Neural cell (in vitro differentiated cells): Measurements from ENCODE around the gene SCN8A. TPM values are rescaled to one million over a fixed set of nuclear protein-coding genes. Genes with fewer than 3 reads are reported as not detected.

Source experiments
- H2AFZ ChIP-seq: fragments of 200-600, 300-800 bp; sonication (generic), shearing (Covaris generic); 2 replicates; pipeline ENCODE4 v1.6.0; 2014; ENCODE audit warnings: low read depth, mild to moderate bottlenecking, antibody characterized with exemption, low read length, moderate library complexity
- H3F3A ChIP-seq: fragments of 200-600 bp; shearing (Covaris generic); 2 replicates; pipeline ENCODE4 v1.6.1; 2016; ENCODE audit warnings: mild to moderate bottlenecking, moderate library complexity, mixed read lengths, antibody characterized with exemption, low read length; ENCODE audit not compliant: insufficient read depth, poor library complexity, severe bottlenecking
- H3K27ac ChIP-seq: fragments of 200-600, 300-800 bp; sonication (generic), shearing (Covaris generic); 2 replicates; pipeline ENCODE4 v1.5.1; 2014; ENCODE audit warnings: mild to moderate bottlenecking, low read length, moderate library complexity
- H3K27me3 ChIP-seq: fragments of 300-800, 200-600 bp; sonication (generic), shearing (Covaris generic); 2 replicates; pipeline ENCODE4 v1.6.0; 2014; ENCODE audit warnings: mild to moderate bottlenecking, low read depth, low read length, moderate library complexity; ENCODE audit not compliant: insufficient read depth
- H3K36me3 ChIP-seq: fragments of 300-800, 200-600 bp; sonication (generic), shearing (Covaris generic); 2 replicates; pipeline ENCODE4 v1.5.1; 2014; ENCODE audit warnings: mild to moderate bottlenecking, antibody characterized with exemption, low read length, moderate library complexity; ENCODE audit not compliant: insufficient read depth
- H3K4me2 ChIP-seq: fragments of 300-800, 200-600 bp; sonication (generic), shearing (Covaris generic); 2 replicates; pipeline ENCODE4 v1.6.0; 2014; ENCODE audit warnings: mild to moderate bottlenecking, low read length
- H3K4me3 ChIP-seq: fragments of 300-800, 200-600 bp; sonication (generic), shearing (Covaris generic); 2 replicates; pipeline ENCODE4 v1.5.1; 2014; ENCODE audit warnings: mild to moderate bottlenecking, low read length, moderate library complexity
- H3K79me2 ChIP-seq: fragments of 200-600 bp; shearing (Covaris generic); replicated peaks from 2 replicates; pipeline ENCODE4 v1.6.0; 2014; ENCODE audit warnings: mild to moderate bottlenecking, low read length, moderate library complexity; ENCODE audit not compliant: insufficient read depth
- H3K9ac ChIP-seq: fragments of 300-800, 200-600 bp; sonication (generic), shearing (Covaris generic); 2 replicates; pipeline ENCODE4 v1.6.1; 2016; ENCODE audit warnings: mild to moderate bottlenecking, low read length, mixed read lengths
- H3K9me2 ChIP-seq: fragments of 200-600 bp; shearing (Covaris generic); 2 replicates; pipeline ENCODE4 v1.6.1; 2016; ENCODE audit warnings: mild to moderate bottlenecking, low read length, mixed read lengths; ENCODE audit not compliant: insufficient read depth
- H3K9me3 ChIP-seq: fragments of 200-600, 300-800 bp; sonication (generic), shearing (Covaris generic); 2 replicates; pipeline ENCODE4 v1.6.1; 2016; ENCODE audit warnings: mild to moderate bottlenecking, mixed run types, low read length, moderate library complexity, mixed read lengths
- H4K20me1 ChIP-seq: fragments of 200-600 bp; shearing (Covaris generic); 2 replicates; pipeline ENCODE4 v1.6.1; 2016; ENCODE audit warnings: mild to moderate bottlenecking, mixed run types; ENCODE audit not compliant: insufficient read depth
- CTCF ChIP-seq: fragments of 450-650 bp; IDR thresholded peaks from 2 replicates; pipeline ENCODE4 v1.5.1; 2014; ENCODE audit warnings: antibody characterized with exemption, mild to moderate bottlenecking, moderate library complexity; ENCODE audit not compliant: poor library complexity, severe bottlenecking
- EP300 ChIP-seq: fragments of 450-650 bp; conservative IDR thresholded peaks from 2 replicates; pipeline ENCODE4 v1.6.1; 2014; ENCODE audit warnings: antibody characterized with exemption, mild to moderate bottlenecking, moderate library complexity; ENCODE audit not compliant: poor library complexity, severe bottlenecking
- EZH2 ChIP-seq: fragments of 200-600, 300-800 bp; shearing (Covaris generic), sonication (generic); IDR thresholded peaks from 2 replicates; pipeline ENCODE4 v1.6.1; 2014; ENCODE audit warnings: antibody characterized with exemption, low read length, borderline replicate concordance, mild to moderate bottlenecking; ENCODE audit not compliant: insufficient read depth, poor library complexity, severe bottlenecking
- MXI1 ChIP-seq: fragments of 450-650 bp; conservative IDR thresholded peaks from 2 replicates; pipeline ENCODE4 v1.6.1; 2014; ENCODE audit warnings: antibody characterized with exemption, mild to moderate bottlenecking; ENCODE audit not compliant: poor library complexity, severe bottlenecking
- POLR2AphosphoS5 ChIP-seq: IDR thresholded peaks from 2 replicates; pipeline ENCODE4 v1.6.1; 2012
- RAD21 ChIP-seq: fragments of 450-650 bp; conservative IDR thresholded peaks from 2 replicates; pipeline ENCODE4 v1.6.1; 2014; ENCODE audit warnings: antibody characterized with exemption, mild to moderate bottlenecking, moderate library complexity
- REST ChIP-seq: IDR thresholded peaks from 2 replicates; pipeline ENCODE4 v1.6.1; 2012; ENCODE audit warnings: borderline replicate concordance
- SMC3 ChIP-seq: fragments of 450-650 bp; conservative IDR thresholded peaks from 2 replicates; pipeline ENCODE4 v1.6.1; 2014; ENCODE audit warnings: antibody characterized with exemption, mild to moderate bottlenecking, moderate library complexity; ENCODE audit not compliant: poor library complexity
- TAF1 ChIP-seq: IDR thresholded peaks from 2 replicates; pipeline ENCODE4 v1.6.1; 2012; ENCODE audit warnings: low read depth
- polyA plus RNA-seq: library from polyadenylated mRNA; depleted of rRNA; stranded (reverse); fragments of >200 nt; gene quantifications from 2 replicates; pipeline ENCODE4 v1.2.3, GENCODE V29; 2014

SCN8A gene
- polyA plus RNA-seq, 1 donor from 2014 or later, result 14.2 TPM

GRCh38 chr12:51669996-51670395 is 79.0 kb downstream of the SCN8A start:
- no peak overlapping the region for H3K4me3 ChIP-seq
- TF ChIP-seq REST (no peak), SMC3 (no peak), TAF1 (no peak)
- no peaks in the 10 kb centered on the region for H3K27me3 ChIP-seq

GRCh38 chr12:51672334-51672733 is 81.3 kb downstream of the SCN8A start:
- Histone ChIP-seq H3K9me2 (no peaks in the 10 kb centered on the region), H3F3A (no peaks in the 10 kb centered on the region), H4K20me1 (no peaks in the 10 kb centered on the region), H3K9me3 (no peaks in the 10 kb centered on the region), H2AFZ (no peak overlapping the region), H3K27me3 (no peaks in the 10 kb centered on the region), H3K4me3 (no peak overlapping the region), H3K4me2 (no peak overlapping the region), H3K36me3 (no peaks in the 10 kb centered on the region), H3K79me2 (no peaks in the 10 kb centered on the region), H3K9ac (no peak overlapping the region), H3K27ac (no peak overlapping the region)
- TF ChIP-seq TAF1 (no peak), REST (no peak), EZH2 (no peak), SMC3 (no peak), EP300 (no peak), RAD21 (no peak), MXI1 (no peak), CTCF (no peak), POLR2AphosphoS5 (no peak)

More at GRCh38 chr12:51669996-51670395, 79.0 kb downstream of the SCN8A start:
- H3K4me2 ChIP-seq, result no peak overlapping the region
- no peaks in the 10 kb centered on the region for H3K9me2 ChIP-seq
- no peaks in the 10 kb centered on the region for H3F3A ChIP-seq
- H3K79me2 ChIP-seq, result no peaks in the 10 kb centered on the region
- no peaks in the 10 kb centered on the region for H3K36me3 ChIP-seq
- no peak overlapping the region for H3K27ac ChIP-seq
- no peaks in the 10 kb centered on the region for H4K20me1 ChIP-seq
- no peak overlapping the region for H2AFZ ChIP-seq
- H3K9me3 ChIP-seq, result no peaks in the 10 kb centered on the region
- no peak overlapping the region for H3K9ac ChIP-seq
